HepG2 (cell line): ENCODE measurements around the gene PAN2. TPM values are rescaled to one million over a fixed set of nuclear protein-coding genes. Genes with fewer than 3 reads are reported as not detected.

Experiments used
- DPF2 ChIP-seq: sonication (generic); formaldehyde crosslinking; IDR thresholded peaks from 2 replicates; pipeline ENCODE4 v1.4.0; 2020; ENCODE audit warnings: mild to moderate bottlenecking, low read depth, missing genetic modification reagents, borderline replicate concordance
- ERF ChIP-seq: IDR thresholded peaks from 2 replicates; pipeline ENCODE4 v1.6.1; 2018; ENCODE audit warnings: missing biosample characterization, missing genetic modification reagents
- HNRNPLL ChIP-seq: fragments of 200-400 bp; formaldehyde crosslinking; IDR thresholded peaks from 2 replicates; pipeline ENCODE4 v1.6.1; 2017; ENCODE audit warnings: mild to moderate bottlenecking, low read depth, low read length; ENCODE audit not compliant: poor library complexity, severe bottlenecking
- ISL2 ChIP-seq: sonication (generic); formaldehyde crosslinking; IDR thresholded peaks from 2 replicates; pipeline ENCODE4 v1.5.0; 2020; ENCODE audit warnings: missing genetic modification reagents
- KDM3A ChIP-seq: IDR thresholded peaks from 2 replicates; pipeline ENCODE4 v1.6.1; 2018; ENCODE audit warnings: low read depth, missing compliant biosample characterization
- NR3C1 ChIP-seq: sonication (generic); formaldehyde crosslinking; IDR thresholded peaks from 2 replicates; pipeline ENCODE4 v1.4.0; 2020; ENCODE audit warnings: missing genetic modification reagents
- PAF1 ChIP-seq: IDR thresholded peaks from 2 replicates; pipeline ENCODE4 v1.6.1; 2016; ENCODE audit warnings: missing genetic modification reagents, missing compliant biosample characterization
- PPARG ChIP-seq: conservative IDR thresholded peaks from 2 replicates; pipeline ENCODE4 v1.6.1; 2016; ENCODE audit warnings: missing biosample characterization, missing genetic modification reagents
- RARG ChIP-seq: sonication (generic); formaldehyde crosslinking; IDR thresholded peaks from 2 replicates; pipeline ENCODE4 v1.4.0; 2020; ENCODE audit warnings: low read depth, mild to moderate bottlenecking, missing genetic modification reagents
- SMAD9 ChIP-seq: sonication (generic); formaldehyde crosslinking; IDR thresholded peaks from 2 replicates; pipeline ENCODE4 v1.5.1; 2020; ENCODE audit warnings: mild to moderate bottlenecking, missing genetic modification reagents
- ZFAT ChIP-seq: sonication (generic); formaldehyde crosslinking; conservative IDR thresholded peaks from 2 replicates; pipeline ENCODE4 v1.8.1; 2023; ENCODE audit warnings: missing genetic modification reagents, inconsistent platforms
- ZFX ChIP-seq: sonication (generic); formaldehyde crosslinking; IDR thresholded peaks from 2 replicates; pipeline ENCODE4 v1.4.0; 2020; ENCODE audit warnings: mild to moderate bottlenecking, low read depth, missing genetic modification reagents, moderate library complexity
- ZNF292 ChIP-seq: sonication (generic); formaldehyde crosslinking; IDR thresholded peaks from 2 replicates; pipeline ENCODE4 v1.8.1; 2022; ENCODE audit warnings: mild to moderate bottlenecking, low read depth, missing genetic modification reagents, borderline replicate concordance
- ZNF333 ChIP-seq: sonication (generic); formaldehyde crosslinking; IDR thresholded peaks from 2 replicates; pipeline ENCODE4 v1.4.0; 2020; ENCODE audit warnings: mild to moderate bottlenecking, missing genetic modification reagents, borderline replicate concordance
- ZNF451 ChIP-seq: sonication (generic); formaldehyde crosslinking; IDR thresholded peaks from 2 replicates; pipeline ENCODE4 v1.5.0; 2020; ENCODE audit warnings: mild to moderate bottlenecking, missing genetic modification reagents
- ZNF484 ChIP-seq: sonication (generic); formaldehyde crosslinking; IDR thresholded peaks from 2 replicates; pipeline ENCODE4 v1.5.1; 2020; ENCODE audit warnings: mild to moderate bottlenecking, low read depth, missing genetic modification reagents, borderline replicate concordance
- polyA plus RNA-seq, 8 experiments: library from polyadenylated mRNA; depleted of rRNA in 3 of 8; stranded (reverse) in 7 of 8; unstranded in 1 of 8; fragments of >200 nt; fragmentation: Illumina TruSeq in 4 of 8; extraction: Trizol in 4 of 8; gene quantifications; 2 replicates each; pipeline versions ENCODE4 v1.2.1 to v1.2.3, GENCODE V29; 2011 to 2016; ENCODE audit warnings: low read depth in 4 of 8, missing spikeins in 1 of 8, mixed read lengths in 1 of 8; ENCODE audit not compliant: insufficient read depth in 1 of 8
- total RNA-seq, 5 experiments: library from RNA; depleted of rRNA; stranded (reverse); fragments of >200 nt; fragmentation: Illumina TruSeq; extraction: Trizol; gene quantifications; 2 replicates each; pipeline ENCODE4 v1.2.3, GENCODE V29; 2016; ENCODE audit warnings: low read depth in 1 of 5
- TF ChIP-seq, protein P1 (sequence below): sonication (generic); formaldehyde crosslinking; IDR thresholded peaks from 2 replicates; pipeline ENCODE4 v1.4.0; 2020; ENCODE audit warnings: mild to moderate bottlenecking, missing genetic modification reagents, borderline replicate concordance
- TF ChIP-seq, protein P2 (sequence below): sonication (generic); formaldehyde crosslinking; IDR thresholded peaks from 2 replicates; pipeline ENCODE4 v1.5.1; 2020; ENCODE audit warnings: mild to moderate bottlenecking, missing genetic modification reagents, borderline replicate concordance

Gene PAN2
- total and polyA plus RNA-seq, 2 of the 13 experiments (the other 11 are each of a cell fraction or from before 2014, with no cell fraction given), result 27.2 to 61.1 TPM

- TF ChIP-seq, protein P1, sequence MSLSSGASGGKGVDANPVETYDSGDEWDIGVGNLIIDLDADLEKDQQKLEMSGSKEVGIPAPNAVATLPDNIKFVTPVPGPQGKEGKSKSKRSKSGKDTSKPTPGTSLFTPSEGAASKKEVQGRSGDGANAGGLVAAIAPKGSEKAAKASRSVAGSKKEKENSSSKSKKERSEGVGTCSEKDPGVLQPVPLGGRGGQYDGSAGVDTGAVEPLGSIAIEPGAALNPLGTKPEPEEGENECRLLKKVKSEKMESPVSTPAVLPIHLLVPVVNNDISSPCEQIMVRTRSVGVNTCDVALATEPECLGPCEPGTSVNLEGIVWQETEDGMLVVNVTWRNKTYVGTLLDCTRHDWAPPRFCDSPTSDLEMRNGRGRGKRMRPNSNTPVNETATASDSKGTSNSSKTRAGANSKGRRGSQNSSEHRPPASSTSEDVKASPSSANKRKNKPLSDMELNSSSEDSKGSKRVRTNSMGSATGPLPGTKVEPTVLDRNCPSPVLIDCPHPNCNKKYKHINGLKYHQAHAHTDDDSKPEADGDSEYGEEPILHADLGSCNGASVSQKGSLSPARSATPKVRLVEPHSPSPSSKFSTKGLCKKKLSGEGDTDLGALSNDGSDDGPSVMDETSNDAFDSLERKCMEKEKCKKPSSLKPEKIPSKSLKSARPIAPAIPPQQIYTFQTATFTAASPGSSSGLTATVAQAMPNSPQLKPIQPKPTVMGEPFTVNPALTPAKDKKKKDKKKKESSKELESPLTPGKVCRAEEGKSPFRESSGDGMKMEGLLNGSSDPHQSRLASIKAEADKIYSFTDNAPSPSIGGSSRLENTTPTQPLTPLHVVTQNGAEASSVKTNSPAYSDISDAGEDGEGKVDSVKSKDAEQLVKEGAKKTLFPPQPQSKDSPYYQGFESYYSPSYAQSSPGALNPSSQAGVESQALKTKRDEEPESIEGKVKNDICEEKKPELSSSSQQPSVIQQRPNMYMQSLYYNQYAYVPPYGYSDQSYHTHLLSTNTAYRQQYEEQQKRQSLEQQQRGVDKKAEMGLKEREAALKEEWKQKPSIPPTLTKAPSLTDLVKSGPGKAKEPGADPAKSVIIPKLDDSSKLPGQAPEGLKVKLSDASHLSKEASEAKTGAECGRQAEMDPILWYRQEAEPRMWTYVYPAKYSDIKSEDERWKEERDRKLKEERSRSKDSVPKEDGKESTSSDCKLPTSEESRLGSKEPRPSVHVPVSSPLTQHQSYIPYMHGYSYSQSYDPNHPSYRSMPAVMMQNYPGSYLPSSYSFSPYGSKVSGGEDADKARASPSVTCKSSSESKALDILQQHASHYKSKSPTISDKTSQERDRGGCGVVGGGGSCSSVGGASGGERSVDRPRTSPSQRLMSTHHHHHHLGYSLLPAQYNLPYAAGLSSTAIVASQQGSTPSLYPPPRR (CRISPR knock-in tag), result peak; percentile 29; the same call in 1 of the 2 replicates
- TF ChIP-seq NR3C1 (no peak), HNRNPLL (peak; percentile 83), SMAD9 (CRISPR knock-in tag) (no peak), KDM3A (CRISPR knock-in tag) (peak; percentile 27; the same call in 1 of the 2 replicates), DPF2 (no peak), RARG (CRISPR knock-in tag) (no peak), PPARG (CRISPR knock-in tag) (no peak; the same call in 1 of the 2 replicates), PAF1 (CRISPR knock-in tag) (no peak), ZNF292 (CRISPR knock-in tag) (no peak; the same call in 1 of the 2 replicates), ZNF451 (CRISPR knock-in tag) (peak; percentile 50; the same call in 1 of the 2 replicates), ZFX (CRISPR knock-in tag) (no peak), ZNF484 (CRISPR knock-in tag) (no peak), ZNF333 (CRISPR knock-in tag) (no peak), ISL2 (CRISPR knock-in tag) (no peak; the same call in 1 of the 2 replicates), ERF (CRISPR knock-in tag) (peak; percentile 38; the same call in 1 of the 2 replicates), ZFAT (CRISPR knock-in tag) (no peak; the same call in 1 of the 2 replicates)
- TF ChIP-seq, protein P2, sequence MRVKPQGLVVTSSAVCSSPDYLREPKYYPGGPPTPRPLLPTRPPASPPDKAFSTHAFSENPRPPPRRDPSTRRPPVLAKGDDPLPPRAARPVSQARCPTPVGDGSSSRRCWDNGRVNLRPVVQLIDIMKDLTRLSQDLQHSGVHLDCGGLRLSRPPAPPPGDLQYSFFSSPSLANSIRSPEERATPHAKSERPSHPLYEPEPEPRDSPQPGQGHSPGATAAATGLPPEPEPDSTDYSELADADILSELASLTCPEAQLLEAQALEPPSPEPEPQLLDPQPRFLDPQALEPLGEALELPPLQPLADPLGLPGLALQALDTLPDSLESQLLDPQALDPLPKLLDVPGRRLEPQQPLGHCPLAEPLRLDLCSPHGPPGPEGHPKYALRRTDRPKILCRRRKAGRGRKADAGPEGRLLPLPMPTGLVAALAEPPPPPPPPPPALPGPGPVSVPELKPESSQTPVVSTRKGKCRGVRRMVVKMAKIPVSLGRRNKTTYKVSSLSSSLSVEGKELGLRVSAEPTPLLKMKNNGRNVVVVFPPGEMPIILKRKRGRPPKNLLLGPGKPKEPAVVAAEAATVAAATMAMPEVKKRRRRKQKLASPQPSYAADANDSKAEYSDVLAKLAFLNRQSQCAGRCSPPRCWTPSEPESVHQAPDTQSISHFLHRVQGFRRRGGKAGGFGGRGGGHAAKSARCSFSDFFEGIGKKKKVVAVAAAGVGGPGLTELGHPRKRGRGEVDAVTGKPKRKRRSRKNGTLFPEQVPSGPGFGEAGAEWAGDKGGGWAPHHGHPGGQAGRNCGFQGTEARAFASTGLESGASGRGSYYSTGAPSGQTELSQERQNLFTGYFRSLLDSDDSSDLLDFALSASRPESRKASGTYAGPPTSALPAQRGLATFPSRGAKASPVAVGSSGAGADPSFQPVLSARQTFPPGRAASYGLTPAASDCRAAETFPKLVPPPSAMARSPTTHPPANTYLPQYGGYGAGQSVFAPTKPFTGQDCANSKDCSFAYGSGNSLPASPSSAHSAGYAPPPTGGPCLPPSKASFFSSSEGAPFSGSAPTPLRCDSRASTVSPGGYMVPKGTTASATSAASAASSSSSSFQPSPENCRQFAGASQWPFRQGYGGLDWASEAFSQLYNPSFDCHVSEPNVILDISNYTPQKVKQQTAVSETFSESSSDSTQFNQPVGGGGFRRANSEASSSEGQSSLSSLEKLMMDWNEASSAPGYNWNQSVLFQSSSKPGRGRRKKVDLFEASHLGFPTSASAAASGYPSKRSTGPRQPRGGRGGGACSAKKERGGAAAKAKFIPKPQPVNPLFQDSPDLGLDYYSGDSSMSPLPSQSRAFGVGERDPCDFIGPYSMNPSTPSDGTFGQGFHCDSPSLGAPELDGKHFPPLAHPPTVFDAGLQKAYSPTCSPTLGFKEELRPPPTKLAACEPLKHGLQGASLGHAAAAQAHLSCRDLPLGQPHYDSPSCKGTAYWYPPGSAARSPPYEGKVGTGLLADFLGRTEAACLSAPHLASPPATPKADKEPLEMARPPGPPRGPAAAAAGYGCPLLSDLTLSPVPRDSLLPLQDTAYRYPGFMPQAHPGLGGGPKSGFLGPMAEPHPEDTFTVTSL, result no peak; the same call in 1 of the 2 replicates
Measured at GRCh38 chr12:56359851-56360767, 26.3 kb upstream of the PAN2 start, which contains the start of gene STAT2 (continued).
